A549 (cell line): ENCODE data around the gene ASGR1. TPM values are rescaled to one million over a fixed set of nuclear protein-coding genes. Genes with fewer than 3 reads are reported as not detected.

Experiments
- ATAC-seq, 2 experiments: fragments of 200-7000 bp in 1 of 2; fragments of >200 bp in 1 of 2; cut with Nextera tagmentation in 1 of 2; cut with Tn5 transposase in 1 of 2; 3 replicates each; pipeline versions ENCODE4 v1.8.0 to v1.9.1; 2018 to 2020; ENCODE audit warnings: mild to moderate bottlenecking in 1 of 2, moderate library complexity in 1 of 2
- CTCF ChIA-PET: fragments of 300-600 bp; sonication (Branson Sonifier 250); formaldehyde crosslinking; extraction: SDS; loops from one replicate; lab custom pipeline; 2021; ENCODE audit warnings: antibody characterized with exemption, inconsistent platforms; lab: Yijun Ruan, JAX
- POLR2A ChIA-PET: fragments of 350-600 bp; formaldehyde crosslinking; extraction: SDS; loops from one replicate; lab custom pipeline; 2021; ENCODE audit warnings: antibody characterized with exemption, inconsistent platforms; lab: Yijun Ruan, JAX
- DNase-seq, 2 experiments: peaks; one replicate each; pipeline versions ENCODE4 v3.0.0 to v3.0.0-alpha.2; 2011 to 2016; ENCODE audit warnings: low read depth in 1 of 2, low spot score in 1 of 2
- FAIRE-seq: peaks from 2 replicates; lab custom pipeline; 2011; peaks lifted over from hg19 to GRCh38; lab: Jason Lieb, UNC
- H3K27ac ChIP-seq, 2 experiments: fragments of >200 bp; sonication (Bioruptor Twin); formaldehyde crosslinking; 3 replicates each; pipeline ENCODE4 v1.5.1; 2016 to 2017
- H3K4me1 ChIP-seq: fragments of >200 bp; sonication (Bioruptor Twin); formaldehyde crosslinking; 3 replicates; pipeline ENCODE4 v1.6.1; 2016
- H3K4me2 ChIP-seq: fragments of >200 bp; sonication (Bioruptor Twin); formaldehyde crosslinking; 3 replicates; pipeline ENCODE4 v1.6.1; 2016
- H3K4me3 ChIP-seq: fragments of >200 bp; sonication (Bioruptor Twin); formaldehyde crosslinking; 3 replicates; pipeline ENCODE4 v1.5.1; 2016
- H3K9me3 ChIP-seq: fragments of >200 bp; sonication (Bioruptor Twin); formaldehyde crosslinking; 3 replicates; pipeline ENCODE4 v1.6.1; 2016
- EHMT2 ChIP-seq: fragments of 200-600 bp; sonication (generic); IDR thresholded peaks from 2 replicates; pipeline ENCODE4 v1.6.1; 2016; ENCODE audit warnings: antibody characterized with exemption, low read depth, mild to moderate bottlenecking, moderate library complexity
- FOSB ChIP-seq: fragments of 250-450 bp; sonication (Bioruptor Pico); IDR thresholded peaks from 2 replicates; pipeline ENCODE4 v1.5.0; 2020; ENCODE audit warnings: mild to moderate bottlenecking, moderate library complexity
- FOSL2 ChIP-seq, 2 experiments: fragments of 450-650 bp in 1 of 2; fragments of >200 bp in 1 of 2; sonication (Bioruptor Twin) in 1 of 2; formaldehyde crosslinking; IDR thresholded peaks; 2 replicates each; pipeline versions ENCODE4 v1.5.0 to v1.6.1; 2016 to 2020; ENCODE audit warnings: mild to moderate bottlenecking in 1 of 2, moderate library complexity in 1 of 2
- HEYL ChIP-seq: fragments of 250-450 bp; sonication (Bioruptor Pico); IDR thresholded peaks from 2 replicates; pipeline ENCODE4 v1.8.0; 2021; ENCODE audit warnings: mild to moderate bottlenecking, moderate library complexity
- KDM1A ChIP-seq: fragments of 200-600 bp; sonication (generic); IDR thresholded peaks from 2 replicates; pipeline ENCODE4 v1.6.1; 2016; ENCODE audit warnings: low read depth, mild to moderate bottlenecking
- KDM5A ChIP-seq: fragments of 200-600 bp; sonication (generic); IDR thresholded peaks from 2 replicates; pipeline ENCODE4 v1.6.1; 2016; ENCODE audit warnings: antibody characterized with exemption, mild to moderate bottlenecking
- NR3C1 ChIP-seq: fragments of >200 bp; sonication (Bioruptor Twin); formaldehyde crosslinking; IDR thresholded peaks from 3 replicates; pipeline ENCODE4 v1.6.1; 2017
- SREBF2 ChIP-seq: fragments of 450-650 bp; IDR thresholded peaks from 2 replicates; pipeline ENCODE4 v1.6.1; 2014; ENCODE audit warnings: mild to moderate bottlenecking, moderate library complexity
- ZNF302 ChIP-seq: fragments of 250-450 bp; sonication (Bioruptor Pico); IDR thresholded peaks from 2 replicates; pipeline ENCODE4 v1.9.0; 2021; ENCODE audit warnings: inconsistent platforms, mild to moderate bottlenecking, moderate library complexity
- WGBS: methylation state at CpG from one replicate; pipeline ENCODE4 v1.1.6; 2017; ENCODE audit errors: missing lambda C conversion rate; 5-methylcytosine and 5-hydroxymethylcytosine counted together
- polyA minus RNA-seq: library from RNA; depleted of rRNA, polyadenylated mRNA; stranded (reverse); fragments of >200 nt; gene quantifications from 2 replicates; pipeline ENCODE4 v1.2.3, GENCODE V29; 2011; rRNA and poly(A)+ RNA removed
- polyA plus RNA-seq, 4 experiments: library from polyadenylated mRNA; depleted of rRNA in 3 of 4; stranded (reverse); fragments of >200 nt; fragmentation: RNase III in 1 of 4; extraction: RNeasy Plus Mini Kit Qiagen cat#74134 plus additional on column Dnase treatment in 1 of 4; gene quantifications; 2 replicates in 3 of 4; 3 replicates in 1 of 4; pipeline ENCODE4 v1.2.3, GENCODE V29; 2011 to 2017
- TF ChIP-seq, protein P1 (sequence below): IDR thresholded peaks from 2 replicates; pipeline ENCODE4 v1.6.1; 2012; ENCODE audit warnings: low read depth, borderline replicate concordance
- TF ChIP-seq, protein P2 (sequence below): fragments of 450-650 bp; IDR thresholded peaks from 2 replicates; pipeline ENCODE4 v1.6.1; 2014; ENCODE audit warnings: antibody characterized with exemption
- TF ChIP-seq, protein P3 (sequence below): fragments of 200-600 bp; sonication (generic); IDR thresholded peaks from 2 replicates; pipeline ENCODE4 v1.6.1; 2016; ENCODE audit warnings: antibody characterized with exemption, mild to moderate bottlenecking, moderate library complexity

Gene ASGR1, protein sequence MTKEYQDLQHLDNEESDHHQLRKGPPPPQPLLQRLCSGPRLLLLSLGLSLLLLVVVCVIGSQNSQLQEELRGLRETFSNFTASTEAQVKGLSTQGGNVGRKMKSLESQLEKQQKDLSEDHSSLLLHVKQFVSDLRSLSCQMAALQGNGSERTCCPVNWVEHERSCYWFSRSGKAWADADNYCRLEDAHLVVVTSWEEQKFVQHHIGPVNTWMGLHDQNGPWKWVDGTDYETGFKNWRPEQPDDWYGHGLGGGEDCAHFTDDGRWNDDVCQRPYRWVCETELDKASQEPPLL
- polyA plus RNA-seq (2011; rRNA removed) (2.6 and 3.4 TPM in 2 replicates), polyA plus RNA-seq (2017; fragmentation: RNase III; extraction: RNeasy Plus Mini Kit Qiagen cat#74134 plus additional on column Dnase treatment) (1.0 to 1.6 TPM (median 1.6 TPM) in 3 replicates), polyA minus RNA-seq (2.1 TPM in 2 replicates)
- polyA plus RNA-seq (2012; cell fraction: cytosol; rRNA removed) = 1.2 and 1.6 TPM in 2 replicates
- 6.4 and 7.0 TPM in 2 replicates for polyA plus RNA-seq (2012; cell fraction: nucleus; rRNA removed)

DNA sequence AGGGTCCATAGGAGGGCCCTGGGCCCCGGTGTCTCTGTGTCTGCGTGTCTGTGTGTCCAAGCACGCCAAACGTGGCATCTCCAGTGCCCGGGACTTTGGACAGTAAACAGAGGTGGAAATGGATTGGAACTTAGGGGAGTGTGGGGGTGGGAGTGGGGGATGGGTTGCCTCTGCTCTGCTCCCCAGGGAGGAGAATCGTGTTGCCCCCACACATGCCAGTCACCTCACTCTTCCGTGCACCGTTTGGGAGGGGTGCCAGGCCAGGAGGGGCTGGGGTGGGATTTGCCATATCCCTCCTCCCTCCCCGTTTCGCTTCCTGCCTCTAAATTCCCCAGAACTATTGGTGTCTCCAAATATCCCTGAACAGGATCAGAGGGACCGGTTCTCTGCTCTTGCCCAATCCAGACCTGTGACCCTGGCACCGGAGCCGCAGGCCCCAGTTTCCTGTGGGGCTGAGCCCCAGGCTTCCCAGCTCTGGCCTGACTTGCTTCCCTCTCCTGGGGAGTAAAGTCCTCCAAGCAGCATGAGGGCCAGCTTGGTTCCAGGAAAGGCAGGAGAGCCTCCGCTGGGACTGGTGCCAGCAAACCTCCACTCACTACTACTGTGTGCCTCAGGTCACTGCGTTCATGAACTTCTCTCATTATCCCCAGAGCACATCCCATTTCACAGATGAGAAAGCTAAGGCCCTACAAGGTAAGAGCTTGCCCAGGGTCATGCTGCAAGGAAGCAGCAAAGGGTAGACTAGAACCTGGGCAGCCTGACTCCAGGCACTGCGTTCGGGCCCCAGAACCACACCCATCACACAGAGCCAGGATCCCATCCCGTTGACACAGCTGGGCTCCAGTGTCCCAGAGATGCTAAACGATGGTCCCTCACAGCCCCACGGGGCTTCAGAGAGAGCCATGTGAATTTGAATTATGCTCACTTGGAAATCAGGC is at the start of gene ASGR1:
Gene ASGR1 (minus strand): TSS at position 54 of the 938 bp plus-strand sequence. CDS start 807 bp downstream, outside the sequence.
- no peak for FAIRE-seq
- 43% methylated on average over 20 of the region's 20 CpGs for WGBS

DNA sequence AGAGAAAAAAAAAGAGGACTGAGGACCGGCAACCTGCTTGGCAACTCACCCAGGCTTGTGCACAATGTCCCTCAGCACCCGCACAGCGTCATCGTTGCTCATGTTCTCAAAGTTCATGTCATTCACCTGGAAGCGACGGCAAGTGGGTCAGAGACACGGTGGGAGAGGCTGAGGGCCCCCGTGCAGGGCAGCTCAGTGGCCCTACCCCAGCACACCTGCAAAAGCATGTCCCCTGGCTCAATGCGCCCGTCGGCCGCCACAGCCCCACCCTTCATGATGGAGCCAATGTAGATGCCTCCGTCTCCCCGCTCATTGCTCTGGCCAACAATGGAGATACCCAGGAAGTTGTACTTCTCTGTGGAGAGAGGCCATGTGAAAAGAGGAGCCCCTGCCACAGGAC is 49.8 kb upstream of the ASGR1 start:
- Histone ChIP-seq H3K4me2 (no peak overlapping the region; the same call in 2 of the 3 replicates), H3K27ac (peak overlapping the region in 1 of 2 experiments; percentile 51; a peak in 1 of 6 replicates), H3K9me3 (no peaks in the 10 kb centered on the region), H3K4me3 (no peak overlapping the region), H3K4me1 (peaks cover 23% of the 10 kb centered on the region)
- no peak for FAIRE-seq
- DNase-seq = no peak
- TF ChIP-seq HEYL (CRISPR knock-in tag) (no peak), SREBF2 (no peak), FOSB (no peak)
- ChIA-PET POLR2A (no interaction called here), CTCF (interaction anchor here (1.4 to 17.3 kb wide), 3 partner anchors 7 to 68 kb away, joined by 4 to 169 read pairs (median 8); partner anchors contain the start of genes ACADVL and DLG4)
- no peak for ATAC-seq
- 95% methylated on average over 14 of the region's 14 CpGs for WGBS

More for the DNA sequence above, at the start of gene ASGR1:
- H3K27ac ChIP-seq = peak within 1 kb of the TSS in 1 of 2 experiments; percentile 88; a peak in 4 of 6 replicates
- H3K9me3 ChIP-seq = no peaks in the 10 kb centered on the region
- no peak for TF ChIP-seq EHMT2
- TF ChIP-seq KDM1A = peak; percentile 61; the same call in 1 of the 2 replicates
- no peak for TF ChIP-seq ZNF302 (CRISPR knock-in tag)
- DNase-seq = no peak
- H3K4me1 ChIP-seq = peaks cover 34% of the 10 kb centered on the region
- CTCF ChIA-PET = interaction anchor here (0.6 to 10.7 kb wide), 12 partner anchors 11 to 142 kb away, joined by 3 to 314 read pairs (median 4); partner anchors contain the start of gene SLC16A11
- H3K4me3 ChIP-seq = peak within 1 kb of the TSS; percentile 54; the same call in 2 of the 3 replicates
- ATAC-seq = no peak
- POLR2A ChIA-PET = no interaction called here
- peak within 1 kb of the TSS; percentile 100 for H3K4me2 ChIP-seq

DNA sequence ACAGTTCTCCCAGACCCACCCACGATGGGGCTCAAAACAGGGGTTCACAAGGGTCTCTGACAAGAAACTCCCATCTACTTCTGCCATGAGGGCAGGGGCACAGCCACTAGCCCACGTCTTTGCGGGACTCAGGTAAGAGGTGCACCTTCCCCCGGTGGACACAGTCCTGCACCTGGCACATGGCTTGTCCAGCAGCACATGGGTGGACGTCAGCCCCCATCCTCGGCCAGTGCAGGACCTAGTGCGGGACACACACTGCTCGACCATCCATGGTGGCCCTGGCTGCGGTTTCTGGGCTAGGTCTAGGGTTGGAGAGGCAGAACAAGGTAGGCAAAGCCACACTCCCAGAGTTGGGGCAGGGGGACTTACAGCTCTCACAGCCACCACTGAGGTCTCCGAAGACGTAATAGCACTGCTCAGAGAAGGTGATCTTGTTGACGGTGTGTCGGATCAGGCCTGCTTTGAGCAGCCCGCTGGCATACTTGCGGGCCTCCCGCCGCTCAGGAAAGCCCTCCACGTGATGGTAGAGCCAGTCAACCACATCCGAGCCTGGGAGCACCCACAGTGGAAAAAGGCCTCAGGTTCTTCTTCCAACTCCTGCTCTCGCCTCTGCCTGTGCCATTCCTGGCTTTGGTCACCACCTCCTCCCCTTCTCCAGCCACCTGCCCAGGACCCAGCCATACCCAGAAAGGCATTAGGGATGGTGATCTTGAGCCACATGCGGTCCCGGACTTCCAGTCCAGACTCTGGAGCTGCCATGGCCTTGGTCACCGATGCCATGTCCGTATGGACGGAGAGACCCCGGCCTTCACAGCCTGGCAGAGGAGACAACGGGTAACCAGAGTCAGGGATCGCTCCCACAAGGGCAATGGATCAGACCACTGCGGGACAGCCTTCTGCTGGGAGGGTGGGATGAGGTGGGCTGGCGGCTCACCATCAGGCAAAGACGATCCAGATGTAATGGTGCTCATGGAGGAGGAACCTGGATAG is 47.8 kb upstream of the ASGR1 start:
- Histone ChIP-seq H3K27ac (no peak overlapping the region; a peak in 1 of 6 replicates), H3K4me3 (no peak overlapping the region), H3K9me3 (no peaks in the 10 kb centered on the region), H3K4me2 (no peak overlapping the region), H3K4me1 (peaks cover 10% of the 10 kb centered on the region)
- no peak for FAIRE-seq
- TF ChIP-seq FOSL2 (IDR thresholded peaks at IDR 0.05) (no peak), FOSL2 (CRISPR knock-in tag; IDR thresholded peaks at IDR 0.05) (no peak), KDM5A (no peak)
- ChIA-PET CTCF (interaction anchor here (10.0 kb wide), 1 partner anchor 11 kb away, joined by 169 read pairs; the partner anchor contains the start of genes DVL2, GABARAP and PHF23), POLR2A (no interaction called here)
- ATAC-seq = no peak; a peak in 1 of 6 replicates
- WGBS = 91% methylated on average over 29 of the region's 31 CpGs
- no peak for DNase-seq

DNA sequence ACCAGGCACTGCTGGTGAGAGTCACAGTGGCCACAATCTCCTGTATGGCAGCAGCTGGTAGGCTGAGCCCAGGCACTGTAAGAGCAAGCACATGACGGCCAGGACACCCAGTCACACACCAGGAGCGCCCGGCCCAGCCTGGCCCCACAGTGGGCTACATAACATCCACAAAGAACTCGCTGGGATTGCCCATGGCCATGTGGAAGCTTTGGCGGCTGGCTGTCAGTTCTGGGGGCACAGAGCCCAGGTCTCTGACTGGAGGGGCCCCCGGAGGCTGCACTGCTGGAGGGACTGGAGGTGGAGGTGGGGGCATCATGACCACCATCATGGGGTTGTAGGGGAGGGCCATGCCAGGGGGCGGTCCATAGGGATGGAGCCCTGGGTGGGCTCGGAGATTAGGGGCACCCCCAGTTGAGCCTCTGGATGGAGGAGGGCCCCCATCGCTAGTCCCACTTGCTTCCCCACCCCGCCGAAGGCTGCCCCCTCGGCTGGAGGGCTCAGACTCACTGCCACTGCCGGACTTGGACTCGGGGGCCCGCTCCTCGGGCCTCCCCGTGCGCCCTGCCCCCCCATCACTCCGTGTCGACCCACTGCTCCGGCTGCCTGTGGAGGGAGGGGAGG is 46.7 kb upstream of the ASGR1 start:
- Histone ChIP-seq H3K4me2 (no peak overlapping the region), H3K9me3 (no peaks in the 10 kb centered on the region), H3K4me3 (no peak overlapping the region), H3K27ac (no peak overlapping the region), H3K4me1 (peaks cover 19% of the 10 kb centered on the region)
- WGBS = 89% methylated on average over 18 of the region's 21 CpGs
- ATAC-seq = no peak
- POLR2A ChIA-PET = interaction anchor here (0.6 to 0.7 kb wide), 2 partner anchors 8 to 59 kb away, joined by 3 to 10 read pairs; partner anchors contain the start of gene DVL2
- TF ChIP-seq ZNF302 (CRISPR knock-in tag) (no peak), FOSL2 (IDR thresholded peaks at IDR 0.05) (no peak), FOSL2 (CRISPR knock-in tag; IDR thresholded peaks at IDR 0.05) (no peak), NR3C1 (no peak), FOSB (no peak)
- TF ChIP-seq, protein P1, sequence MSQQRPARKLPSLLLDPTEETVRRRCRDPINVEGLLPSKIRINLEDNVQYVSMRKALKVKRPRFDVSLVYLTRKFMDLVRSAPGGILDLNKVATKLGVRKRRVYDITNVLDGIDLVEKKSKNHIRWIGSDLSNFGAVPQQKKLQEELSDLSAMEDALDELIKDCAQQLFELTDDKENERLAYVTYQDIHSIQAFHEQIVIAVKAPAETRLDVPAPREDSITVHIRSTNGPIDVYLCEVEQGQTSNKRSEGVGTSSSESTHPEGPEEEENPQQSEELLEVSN = no peak
- TF ChIP-seq, protein P2, sequence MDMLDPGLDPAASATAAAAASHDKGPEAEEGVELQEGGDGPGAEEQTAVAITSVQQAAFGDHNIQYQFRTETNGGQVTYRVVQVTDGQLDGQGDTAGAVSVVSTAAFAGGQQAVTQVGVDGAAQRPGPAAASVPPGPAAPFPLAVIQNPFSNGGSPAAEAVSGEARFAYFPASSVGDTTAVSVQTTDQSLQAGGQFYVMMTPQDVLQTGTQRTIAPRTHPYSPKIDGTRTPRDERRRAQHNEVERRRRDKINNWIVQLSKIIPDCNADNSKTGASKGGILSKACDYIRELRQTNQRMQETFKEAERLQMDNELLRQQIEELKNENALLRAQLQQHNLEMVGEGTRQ = no peak
- TF ChIP-seq, protein P3, sequence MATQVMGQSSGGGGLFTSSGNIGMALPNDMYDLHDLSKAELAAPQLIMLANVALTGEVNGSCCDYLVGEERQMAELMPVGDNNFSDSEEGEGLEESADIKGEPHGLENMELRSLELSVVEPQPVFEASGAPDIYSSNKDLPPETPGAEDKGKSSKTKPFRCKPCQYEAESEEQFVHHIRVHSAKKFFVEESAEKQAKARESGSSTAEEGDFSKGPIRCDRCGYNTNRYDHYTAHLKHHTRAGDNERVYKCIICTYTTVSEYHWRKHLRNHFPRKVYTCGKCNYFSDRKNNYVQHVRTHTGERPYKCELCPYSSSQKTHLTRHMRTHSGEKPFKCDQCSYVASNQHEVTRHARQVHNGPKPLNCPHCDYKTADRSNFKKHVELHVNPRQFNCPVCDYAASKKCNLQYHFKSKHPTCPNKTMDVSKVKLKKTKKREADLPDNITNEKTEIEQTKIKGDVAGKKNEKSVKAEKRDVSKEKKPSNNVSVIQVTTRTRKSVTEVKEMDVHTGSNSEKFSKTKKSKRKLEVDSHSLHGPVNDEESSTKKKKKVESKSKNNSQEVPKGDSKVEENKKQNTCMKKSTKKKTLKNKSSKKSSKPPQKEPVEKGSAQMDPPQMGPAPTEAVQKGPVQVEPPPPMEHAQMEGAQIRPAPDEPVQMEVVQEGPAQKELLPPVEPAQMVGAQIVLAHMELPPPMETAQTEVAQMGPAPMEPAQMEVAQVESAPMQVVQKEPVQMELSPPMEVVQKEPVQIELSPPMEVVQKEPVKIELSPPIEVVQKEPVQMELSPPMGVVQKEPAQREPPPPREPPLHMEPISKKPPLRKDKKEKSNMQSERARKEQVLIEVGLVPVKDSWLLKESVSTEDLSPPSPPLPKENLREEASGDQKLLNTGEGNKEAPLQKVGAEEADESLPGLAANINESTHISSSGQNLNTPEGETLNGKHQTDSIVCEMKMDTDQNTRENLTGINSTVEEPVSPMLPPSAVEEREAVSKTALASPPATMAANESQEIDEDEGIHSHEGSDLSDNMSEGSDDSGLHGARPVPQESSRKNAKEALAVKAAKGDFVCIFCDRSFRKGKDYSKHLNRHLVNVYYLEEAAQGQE = no peak
- DNase-seq = no peak
- CTCF ChIA-PET = interaction anchor here (2.3 to 10.0 kb wide), 4 partner anchors 11 to 70 kb away, joined by 6 to 169 read pairs (median 44); partner anchors contain the start of genes DVL2, GABARAP and PHF23
- FAIRE-seq = no peak
